ENCODE results near the gene SLC22A4.
A peak's percentile ranks its signal among the peaks of the same experiment; 100 is the strongest.

The SLC22A4 gene

GRCh38 chr5:132372127-132372526 is 77.9 kb downstream of the SLC22A4 start:
- peaks cover 29% of the 10 kb centered on the region for H3K4me1 Mint-ChIP-seq (ENCODE audit: low read depth)
- H3K27ac Mint-ChIP-seq = no peak overlapping the region
- H3K4me3 Mint-ChIP-seq = no peak overlapping the region
- H3K9me3 Mint-ChIP-seq = no peaks in the 10 kb centered on the region
- H3K36me3 Mint-ChIP-seq (ENCODE audit: low read depth) = no peaks in the 10 kb centered on the region
- no peak for DNase-seq
- no peaks in the 10 kb centered on the region for H3K27me3 Mint-ChIP-seq

GRCh38 chr5:132372542-132372941 is 78.3 kb downstream of the SLC22A4 start:
- Mint-ChIP-seq H3K36me3 (ENCODE audit: low read depth) (no peaks in the 10 kb centered on the region), H3K27me3 (no peaks in the 10 kb centered on the region), H3K27ac (no peak overlapping the region), H3K4me3 (no peak overlapping the region), H3K4me1 (ENCODE audit: low read depth) (peaks cover 29% of the 10 kb centered on the region), H3K9me3 (no peaks in the 10 kb centered on the region)
- DNase-seq = no peak

- H3K27ac Mint-ChIP-seq = no peak overlapping the region
- H3K9me3 Mint-ChIP-seq = no peaks in the 10 kb centered on the region
- H3K36me3 Mint-ChIP-seq (ENCODE audit: low read depth) = peaks cover 3% of the 10 kb centered on the region
- H3K4me1 Mint-ChIP-seq (ENCODE audit: low read depth) = peaks cover 18% of the 10 kb centered on the region
- H3K27me3 Mint-ChIP-seq = no peaks in the 10 kb centered on the region
- no peak for DNase-seq
- H3K4me3 Mint-ChIP-seq = no peak overlapping the region
Measured at GRCh38 chr5:132375957-132376356, 81.8 kb downstream of the SLC22A4 start.

- Mint-ChIP-seq H3K27me3 (no peaks in the 10 kb centered on the region), H3K36me3 (ENCODE audit: low read depth) (peaks cover 3% of the 10 kb centered on the region), H3K27ac (no peak overlapping the region), H3K4me1 (ENCODE audit: low read depth) (peaks cover 8% of the 10 kb centered on the region), H3K9me3 (no peaks in the 10 kb centered on the region), H3K4me3 (no peak overlapping the region)
- no peak for DNase-seq
Measured at GRCh38 chr5:132376694-132377641, 82.8 kb downstream of the SLC22A4 start.

GRCh38 chr5:132377738-132378137 is 83.5 kb downstream of the SLC22A4 start:
- H3K4me3 Mint-ChIP-seq = no peak overlapping the region
- H3K36me3 Mint-ChIP-seq (ENCODE audit: low read depth) = peaks cover 3% of the 10 kb centered on the region
- H3K9me3 Mint-ChIP-seq = no peaks in the 10 kb centered on the region
- peaks cover under 1% of the 10 kb centered on the region for H3K4me1 Mint-ChIP-seq (ENCODE audit: low read depth)
- DNase-seq = no peak
- no peaks in the 10 kb centered on the region for H3K27me3 Mint-ChIP-seq
- no peak overlapping the region for H3K27ac Mint-ChIP-seq

- H3K9me3 Mint-ChIP-seq = no peaks in the 10 kb centered on the region
- H3K27ac Mint-ChIP-seq = no peak overlapping the region
- no peak for DNase-seq
- peaks cover 3% of the 10 kb centered on the region for H3K36me3 Mint-ChIP-seq (ENCODE audit: low read depth)
- H3K4me1 Mint-ChIP-seq (ENCODE audit: low read depth) = no peaks in the 10 kb centered on the region
- H3K27me3 Mint-ChIP-seq = no peaks in the 10 kb centered on the region
- H3K4me3 Mint-ChIP-seq = no peak overlapping the region
Measured at GRCh38 chr5:132378580-132378979, 84.4 kb downstream of the SLC22A4 start.

GRCh38 chr5:132380047-132380446 is 85.9 kb downstream of the SLC22A4 start:
- no peak for DNase-seq
- Mint-ChIP-seq H3K4me3 (no peak overlapping the region), H3K27ac (no peak overlapping the region), H3K36me3 (ENCODE audit: low read depth) (peaks cover 3% of the 10 kb centered on the region), H3K4me1 (ENCODE audit: low read depth) (peaks cover under 1% of the 10 kb centered on the region), H3K27me3 (no peaks in the 10 kb centered on the region), H3K9me3 (no peaks in the 10 kb centered on the region)

- Mint-ChIP-seq H3K27me3 (no peaks in the 10 kb centered on the region), H3K9me3 (no peaks in the 10 kb centered on the region), H3K4me3 (no peak overlapping the region), H3K27ac (no peak overlapping the region), H3K36me3 (ENCODE audit: low read depth) (peaks cover 3% of the 10 kb centered on the region), H3K4me1 (ENCODE audit: low read depth) (peaks cover 7% of the 10 kb centered on the region)
- no peak for DNase-seq
Measured at GRCh38 chr5:132380741-132381140, 86.5 kb downstream of the SLC22A4 start.

- DNase-seq = no peak
- Mint-ChIP-seq H3K27ac (no peak overlapping the region), H3K4me3 (no peak overlapping the region), H3K27me3 (no peaks in the 10 kb centered on the region), H3K9me3 (no peaks in the 10 kb centered on the region), H3K4me1 (ENCODE audit: low read depth) (peaks cover 14% of the 10 kb centered on the region), H3K36me3 (ENCODE audit: low read depth) (peaks cover 3% of the 10 kb centered on the region)
Measured at GRCh38 chr5:132381614-132382013, 87.4 kb downstream of the SLC22A4 start.

- Mint-ChIP-seq H3K9me3 (no peaks in the 10 kb centered on the region), H3K4me1 (ENCODE audit: low read depth) (peaks cover 24% of the 10 kb centered on the region), H3K27me3 (no peaks in the 10 kb centered on the region), H3K36me3 (ENCODE audit: low read depth) (peaks cover 3% of the 10 kb centered on the region), H3K27ac (no peak overlapping the region), H3K4me3 (no peak overlapping the region)
- DNase-seq = no peak
Measured at GRCh38 chr5:132383261-132383660, 89.1 kb downstream of the SLC22A4 start.

- H3K27me3 Mint-ChIP-seq = no peaks in the 10 kb centered on the region
- H3K4me1 Mint-ChIP-seq (ENCODE audit: low read depth) = peaks cover 25% of the 10 kb centered on the region
- no peak overlapping the region for H3K4me3 Mint-ChIP-seq
- peaks cover 3% of the 10 kb centered on the region for H3K36me3 Mint-ChIP-seq (ENCODE audit: low read depth)
- H3K9me3 Mint-ChIP-seq = no peaks in the 10 kb centered on the region
- no peak overlapping the region for H3K27ac Mint-ChIP-seq
- DNase-seq = no peak
Measured at GRCh38 chr5:132383984-132384383, 89.8 kb downstream of the SLC22A4 start.

GRCh38 chr5:132384506-132385050 is 90.4 kb downstream of the SLC22A4 start:
- Mint-ChIP-seq H3K9me3 (no peaks in the 10 kb centered on the region), H3K27me3 (no peaks in the 10 kb centered on the region), H3K36me3 (ENCODE audit: low read depth) (peaks cover 2% of the 10 kb centered on the region), H3K4me3 (no peak overlapping the region), H3K4me1 (ENCODE audit: low read depth) (peaks cover 31% of the 10 kb centered on the region), H3K27ac (no peak overlapping the region)
- DNase-seq = no peak

- Mint-ChIP-seq H3K27ac (peak overlapping the region; percentile 61), H3K4me3 (no peak overlapping the region), H3K36me3 (ENCODE audit: low read depth) (peaks cover 7% of the 10 kb centered on the region), H3K27me3 (no peaks in the 10 kb centered on the region), H3K9me3 (no peaks in the 10 kb centered on the region), H3K4me1 (ENCODE audit: low read depth) (peaks cover 40% of the 10 kb centered on the region)
- DNase-seq = peak; percentile 64
Measured at GRCh38 chr5:132385326-132386105, 91.3 kb downstream of the SLC22A4 start.

GRCh38 chr5:132386644-132387286 is 92.6 kb downstream of the SLC22A4 start:
- Mint-ChIP-seq H3K27me3 (no peaks in the 10 kb centered on the region), H3K36me3 (ENCODE audit: low read depth) (peaks cover 7% of the 10 kb centered on the region), H3K9me3 (no peaks in the 10 kb centered on the region), H3K27ac (no peak overlapping the region), H3K4me3 (no peak overlapping the region), H3K4me1 (ENCODE audit: low read depth) (peaks cover 48% of the 10 kb centered on the region)
- peak; percentile 84 for DNase-seq

Measured in activated T-cell treated with anti-CD3 and anti-CD28 coated beads, Interleukin-2, amount 50 U/mL, for 24 hours (primary cell).